Measurements from ENCODE around the gene CNOT3.

- TF ChIP-seq EZH2phosphoT487 (IDR thresholded peaks at IDR 0.05; ENCODE audit: borderline replicate concordance, low read length) (no peak), CTCF (conservative IDR thresholded peaks at IDR 0.05; ENCODE audit: low read depth, low read length) (no peak)
Observed at GRCh38 chr19:54151362-54152035, 13.9 kb downstream of the CNOT3 start.
